HL-60 (cell line): Measurements from ENCODE around the gene RAMP3.

Experiments
- CTCF ChIP-seq: IDR thresholded peaks from one replicate; pipeline ENCODE4 v1.5.1; 2011; ENCODE audit warnings: low read length, control low read depth, inconsistent platforms; ENCODE audit not compliant: insufficient read depth
- GABPA ChIP-seq: IDR thresholded peaks from 2 replicates; pipeline ENCODE4 v1.6.1; 2012; ENCODE audit warnings: low read depth
- POLR2AphosphoS5 ChIP-seq: IDR thresholded peaks from 2 replicates; pipeline ENCODE4 v1.6.1; 2012; ENCODE audit warnings: low read depth
- REST ChIP-seq: IDR thresholded peaks from 2 replicates; pipeline ENCODE4 v1.6.1; 2012; ENCODE audit warnings: low read depth; ENCODE audit not compliant: insufficient replicate concordance

- no peak for TF ChIP-seq GABPA
- no peak for TF ChIP-seq POLR2AphosphoS5
- no peak for TF ChIP-seq CTCF
- TF ChIP-seq REST: no peak
These were observed 38.0 kb upstream of the RAMP3 start for GRCh38 chr7:45119550-45119949.
